HG03108 (cell line): ENCODE measurements around the gene CADM1.

Source experiments
- ATAC-seq: cut with Tn5 transposase; IDR thresholded peaks from one replicate; pipeline ENCODE4 v1.9.1; 2021; ENCODE audit warnings: moderate library complexity; ENCODE audit not compliant: unreplicated experiment

The CADM1 gene

GRCh38 chr11:115518983-115519628 is 14.9 kb upstream of the CADM1 start:
- ATAC-seq: no peak

DNA sequence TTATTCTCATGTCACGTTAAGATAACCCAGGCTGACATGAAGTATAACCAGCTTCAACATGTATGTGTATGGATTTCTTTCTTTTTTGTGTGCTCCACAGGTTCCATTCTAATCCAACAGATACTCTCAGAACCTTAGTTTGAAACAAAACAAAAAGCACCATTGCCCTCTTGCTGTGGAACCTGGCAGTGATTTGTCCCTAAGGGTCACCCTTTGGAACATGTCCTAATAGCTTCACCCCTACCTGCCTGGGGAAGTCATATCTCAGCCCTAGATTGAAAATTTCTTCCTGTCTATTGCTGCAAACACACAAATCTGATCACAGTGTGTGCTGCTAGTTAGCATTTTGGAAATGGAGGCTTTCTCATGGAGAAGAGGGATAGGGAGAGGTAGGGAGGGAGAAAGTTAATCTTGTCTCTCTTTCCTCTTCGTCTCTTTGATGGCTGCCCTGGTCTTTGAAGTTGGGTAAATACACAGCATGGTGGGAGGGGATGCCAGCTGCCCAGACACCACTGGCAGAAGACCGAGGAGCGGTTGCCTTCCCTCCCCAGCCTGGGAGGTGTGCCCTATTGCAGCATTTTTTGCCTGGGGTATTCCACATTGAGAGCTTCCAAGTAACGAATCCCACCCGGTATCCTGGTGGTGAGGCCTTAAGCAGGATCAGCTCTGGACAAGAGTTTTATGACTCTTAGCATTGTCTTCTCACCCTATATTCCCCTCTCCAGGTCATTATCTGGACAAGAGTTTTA is 11.6 kb upstream of the CADM1 start:
- ATAC-seq: no peak

GRCh38 chr11:115506954-115507675 is 2.9 kb upstream of the CADM1 start:
- no peak for ATAC-seq

GRCh38 chr11:115505175-115505574 is 960 bp upstream of the CADM1 start:
- no peak for ATAC-seq

GRCh38 chr11:115503886-115504275 is 334 bp downstream of the CADM1 start:
- ATAC-seq: peak; percentile 10

DNA sequence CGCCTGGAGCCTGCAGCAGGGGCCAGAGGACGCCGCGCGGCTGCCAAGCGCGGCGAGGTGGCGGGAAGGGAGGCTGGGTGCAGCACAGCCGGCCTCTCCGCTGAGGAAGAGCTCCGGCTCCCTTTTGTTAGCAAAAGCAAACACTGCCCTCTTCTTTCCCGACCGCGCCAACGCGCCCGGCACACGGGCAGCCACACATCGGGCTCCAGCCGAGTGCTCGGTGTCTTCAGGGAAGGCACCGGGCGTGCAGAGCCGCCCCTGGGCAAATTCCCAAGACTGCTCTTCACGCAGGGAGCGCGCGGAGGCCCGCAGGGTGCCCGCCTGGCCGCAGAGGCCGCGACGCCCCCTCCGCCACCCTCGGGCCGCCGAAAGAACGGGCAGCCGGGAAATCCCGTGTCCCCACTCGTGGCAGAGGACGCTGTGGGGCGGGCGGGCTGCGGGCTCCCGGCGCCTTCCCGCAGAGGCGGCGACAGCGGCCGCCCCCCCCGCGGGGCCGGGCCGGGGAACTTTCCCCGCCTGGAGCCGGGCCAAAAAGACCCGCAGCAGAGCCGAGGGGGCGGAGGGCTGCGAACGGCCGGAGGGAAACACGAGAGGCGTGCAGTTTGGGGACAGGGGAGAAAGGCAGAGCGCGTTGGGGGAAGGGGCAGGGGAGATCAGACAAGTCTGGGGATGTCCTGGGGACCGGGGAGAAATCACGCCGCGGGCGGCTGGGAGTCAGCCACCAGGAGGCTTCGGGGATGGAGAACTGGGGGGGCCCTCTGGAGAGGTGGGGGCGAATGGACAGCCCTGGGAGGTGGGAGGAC is 931 bp downstream of the CADM1 start:
- peak; percentile 53 for ATAC-seq

DNA sequence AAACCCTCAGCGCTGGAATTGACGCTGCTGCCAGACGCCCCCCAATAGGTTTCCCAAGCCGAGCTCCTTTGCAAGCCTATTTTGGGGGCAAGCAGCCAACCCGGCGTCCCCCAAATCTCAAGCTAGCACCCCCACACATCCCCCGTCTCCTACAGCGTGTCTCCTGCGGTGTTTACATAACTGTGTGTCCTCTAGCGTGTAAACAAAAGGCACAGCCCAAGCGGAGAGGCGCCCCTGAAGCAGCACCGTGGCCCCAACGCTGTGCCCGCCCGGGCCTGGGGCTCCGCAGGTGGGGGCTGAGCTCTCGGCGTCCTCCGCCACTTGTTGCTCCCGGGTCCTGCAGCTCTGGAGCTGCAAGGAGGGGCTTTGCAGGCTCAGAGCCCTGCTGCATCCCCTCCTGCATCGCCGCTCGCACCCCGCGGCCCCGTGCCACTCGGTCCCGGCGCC is 1.6 kb downstream of the CADM1 start:
- ATAC-seq: no peak

GRCh38 chr11:115501893-115502589 is 2.2 kb downstream of the CADM1 start:
- no peak for ATAC-seq

DNA sequence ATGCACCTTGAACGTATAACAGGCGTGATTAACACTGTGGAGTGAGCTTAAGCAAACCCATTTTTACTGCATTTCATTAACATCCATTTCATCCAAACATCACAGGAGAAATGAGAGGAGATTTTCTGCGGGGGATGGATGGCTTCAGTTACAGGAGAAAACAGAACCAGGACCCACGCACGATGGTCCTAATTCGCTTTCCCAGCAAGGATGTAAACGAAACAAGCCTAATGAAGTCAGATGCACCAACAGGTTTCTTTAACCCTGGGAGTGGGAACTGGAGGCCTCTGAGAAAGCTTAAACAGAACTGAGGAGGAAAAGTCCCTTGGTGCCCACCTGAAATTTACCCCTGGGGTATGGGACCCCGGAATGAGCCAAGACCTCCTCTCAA is 2.7 kb downstream of the CADM1 start:
- no peak for ATAC-seq

GRCh38 chr11:115500547-115501501 is 3.4 kb downstream of the CADM1 start:
- ATAC-seq: no peak

- no peak for ATAC-seq
These were observed 4.3 kb downstream of the CADM1 start for GRCh38 chr11:115499891-115500290.

- no peak for ATAC-seq
These were observed 4.9 kb downstream of the CADM1 start for GRCh38 chr11:115499241-115499799.

DNA sequence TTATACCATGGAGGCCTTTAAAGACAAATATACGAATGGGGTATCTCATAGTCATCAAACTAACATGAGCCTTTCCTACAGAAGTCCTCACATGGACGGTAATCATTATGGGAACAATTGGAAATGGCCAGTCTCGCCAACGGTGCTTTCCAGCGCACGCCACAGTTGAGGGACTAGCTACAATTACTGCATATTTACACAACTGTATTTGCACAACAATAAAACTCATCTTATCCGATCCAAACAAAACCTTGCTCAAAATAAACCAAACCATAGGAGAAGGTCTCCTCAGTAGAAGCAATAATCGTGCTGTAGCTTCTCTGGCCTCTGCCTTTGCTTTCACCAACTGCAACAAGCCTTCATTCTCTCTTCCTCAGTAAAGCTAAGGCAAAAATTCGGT is 5.9 kb downstream of the CADM1 start:
- no peak for ATAC-seq

- peak; percentile 58 for ATAC-seq
These were observed 6.9 kb downstream of the CADM1 start for GRCh38 chr11:115497303-115497702.

DNA sequence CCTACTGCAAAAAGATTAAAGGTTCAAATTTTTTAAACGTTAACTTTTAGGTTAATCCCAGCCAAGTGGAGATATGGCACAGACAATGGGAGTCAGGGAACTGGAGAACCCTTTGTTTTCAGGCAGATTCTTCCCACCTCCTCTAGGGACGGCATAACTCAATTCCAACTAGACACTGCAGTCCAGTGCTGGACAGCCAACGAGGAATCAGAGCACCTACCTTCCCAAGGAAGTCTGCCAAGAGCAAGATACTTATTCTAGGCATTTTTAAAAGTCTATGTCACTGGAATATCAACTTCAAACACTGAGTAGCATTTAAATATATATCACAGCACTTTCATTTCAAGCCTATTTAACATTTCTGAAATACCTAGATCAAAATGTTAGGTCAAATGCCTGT is 7.3 kb downstream of the CADM1 start:
- no peak for ATAC-seq

DNA sequence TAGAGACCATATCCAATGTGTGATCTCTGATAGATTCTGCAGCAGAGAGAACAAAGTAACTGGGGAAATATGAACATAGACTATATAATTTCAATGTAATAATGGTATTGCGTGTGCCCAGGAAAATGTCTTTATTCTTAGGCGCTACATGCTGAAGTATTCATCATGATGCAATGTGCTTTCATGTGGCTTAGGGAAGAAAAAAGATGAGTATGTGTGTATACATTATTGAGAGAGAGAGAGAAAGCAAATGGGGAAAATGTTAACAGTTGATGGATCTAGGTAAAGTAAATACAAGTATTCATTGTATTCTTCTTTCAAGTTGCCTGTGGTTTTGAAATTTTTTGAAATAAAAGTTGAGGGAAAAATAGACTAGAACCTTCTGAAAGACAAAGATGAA is 10.3 kb downstream of the CADM1 start:
- ATAC-seq: no peak

DNA sequence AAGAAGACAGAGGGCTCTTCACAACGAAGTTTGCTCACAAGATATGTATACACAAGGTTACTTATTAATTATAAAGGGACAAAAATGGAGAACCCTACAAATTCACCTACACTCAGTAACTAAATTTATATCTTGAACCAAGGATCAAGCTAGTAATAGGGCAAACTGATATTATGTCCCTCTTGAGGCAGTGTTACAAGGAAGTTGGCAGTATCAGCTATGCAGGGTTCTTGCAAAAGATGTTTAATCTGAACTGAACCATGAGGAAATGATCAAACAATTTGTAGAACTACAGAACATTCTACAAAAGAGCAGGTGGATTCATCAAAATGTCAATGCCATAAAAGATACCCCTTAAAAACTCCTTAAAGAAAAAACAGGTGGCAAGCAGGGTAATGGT is 10.7 kb downstream of the CADM1 start:
- no peak for ATAC-seq

GRCh38 chr11:115489466-115489865 is 14.7 kb downstream of the CADM1 start:
- ATAC-seq: no peak

GRCh38 chr11:115488945-115489344 is 15.3 kb downstream of the CADM1 start:
- ATAC-seq: no peak
